ENCODE data around the gene ZBTB7B. TPM values are rescaled to one million over a fixed set of nuclear protein-coding genes. Genes with fewer than 3 reads are reported as not detected.

ZBTB7B gene
- total and polyA plus RNA-seq, 9 of the 15 experiments (the other 6 are each of a cell fraction or from before 2014, with no cell fraction given) = 0.04 to 46.5 (median 15.2) TPM

- TF ChIP-seq, protein P1, sequence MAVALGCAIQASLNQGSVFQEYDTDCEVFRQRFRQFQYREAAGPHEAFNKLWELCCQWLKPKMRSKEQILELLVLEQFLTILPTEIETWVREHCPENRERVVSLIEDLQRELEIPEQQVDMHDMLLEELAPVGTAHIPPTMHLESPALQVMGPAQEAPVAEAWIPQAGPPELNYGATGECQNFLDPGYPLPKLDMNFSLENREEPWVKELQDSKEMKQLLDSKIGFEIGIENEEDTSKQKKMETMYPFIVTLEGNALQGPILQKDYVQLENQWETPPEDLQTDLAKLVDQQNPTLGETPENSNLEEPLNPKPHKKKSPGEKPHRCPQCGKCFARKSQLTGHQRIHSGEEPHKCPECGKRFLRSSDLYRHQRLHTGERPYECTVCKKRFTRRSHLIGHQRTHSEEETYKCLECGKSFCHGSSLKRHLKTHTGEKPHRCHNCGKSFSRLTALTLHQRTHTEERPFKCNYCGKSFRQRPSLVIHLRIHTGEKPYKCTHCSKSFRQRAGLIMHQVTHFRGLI (CRISPR knock-in tag; IDR thresholded peaks at IDR 0.05) = no peak
- TF ChIP-seq CREM (IDR thresholded peaks at IDR 0.05; ENCODE audit: low read depth) (peak; percentile 6; the same call in 1 of the 2 replicates), NR2C2 (CRISPR knock-in tag; IDR thresholded peaks at IDR 0.05) (0 out of 2 replicates have a peak, but pooled peaks have one; percentile 4), NR2C2 (tag; IDR thresholded peaks at IDR 0.05) (no peak), ZNF121 (CRISPR knock-in tag; conservative IDR thresholded peaks at IDR 0.05) (no peak), MTA2 (IDR thresholded peaks at IDR 0.05; ENCODE audit: low read depth) (no peak), PHTF2 (CRISPR knock-in tag; IDR thresholded peaks at IDR 0.05) (no peak)
- TF ChIP-seq, protein P2, sequence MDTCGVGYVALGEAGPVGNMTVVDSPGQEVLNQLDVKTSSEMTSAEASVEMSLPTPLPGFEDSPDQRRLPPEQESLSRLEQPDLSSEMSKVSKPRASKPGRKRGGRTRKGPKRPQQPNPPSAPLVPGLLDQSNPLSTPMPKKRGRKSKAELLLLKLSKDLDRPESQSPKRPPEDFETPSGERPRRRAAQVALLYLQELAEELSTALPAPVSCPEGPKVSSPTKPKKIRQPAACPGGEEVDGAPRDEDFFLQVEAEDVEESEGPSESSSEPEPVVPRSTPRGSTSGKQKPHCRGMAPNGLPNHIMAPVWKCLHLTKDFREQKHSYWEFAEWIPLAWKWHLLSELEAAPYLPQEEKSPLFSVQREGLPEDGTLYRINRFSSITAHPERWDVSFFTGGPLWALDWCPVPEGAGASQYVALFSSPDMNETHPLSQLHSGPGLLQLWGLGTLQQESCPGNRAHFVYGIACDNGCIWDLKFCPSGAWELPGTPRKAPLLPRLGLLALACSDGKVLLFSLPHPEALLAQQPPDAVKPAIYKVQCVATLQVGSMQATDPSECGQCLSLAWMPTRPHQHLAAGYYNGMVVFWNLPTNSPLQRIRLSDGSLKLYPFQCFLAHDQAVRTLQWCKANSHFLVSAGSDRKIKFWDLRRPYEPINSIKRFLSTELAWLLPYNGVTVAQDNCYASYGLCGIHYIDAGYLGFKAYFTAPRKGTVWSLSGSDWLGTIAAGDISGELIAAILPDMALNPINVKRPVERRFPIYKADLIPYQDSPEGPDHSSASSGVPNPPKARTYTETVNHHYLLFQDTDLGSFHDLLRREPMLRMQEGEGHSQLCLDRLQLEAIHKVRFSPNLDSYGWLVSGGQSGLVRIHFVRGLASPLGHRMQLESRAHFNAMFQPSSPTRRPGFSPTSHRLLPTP (IDR thresholded peaks at IDR 0.05; ENCODE audit: borderline replicate concordance, extremely low read depth, insufficient read length) = peak; percentile 17
- TF ChIP-seq, protein P3, sequence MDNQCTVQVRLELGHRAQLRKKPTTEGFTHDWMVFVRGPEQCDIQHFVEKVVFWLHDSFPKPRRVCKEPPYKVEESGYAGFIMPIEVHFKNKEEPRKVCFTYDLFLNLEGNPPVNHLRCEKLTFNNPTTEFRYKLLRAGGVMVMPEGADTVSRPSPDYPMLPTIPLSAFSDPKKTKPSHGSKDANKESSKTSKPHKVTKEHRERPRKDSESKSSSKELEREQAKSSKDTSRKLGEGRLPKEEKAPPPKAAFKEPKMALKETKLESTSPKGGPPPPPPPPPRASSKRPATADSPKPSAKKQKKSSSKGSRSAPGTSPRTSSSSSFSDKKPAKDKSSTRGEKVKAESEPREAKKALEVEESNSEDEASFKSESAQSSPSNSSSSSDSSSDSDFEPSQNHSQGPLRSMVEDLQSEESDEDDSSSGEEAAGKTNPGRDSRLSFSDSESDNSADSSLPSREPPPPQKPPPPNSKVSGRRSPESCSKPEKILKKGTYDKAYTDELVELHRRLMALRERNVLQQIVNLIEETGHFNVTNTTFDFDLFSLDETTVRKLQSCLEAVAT (IDR thresholded peaks at IDR 0.05) = 0 out of 4 replicates have a peak, but pooled peaks of 1 of the 2 experiments have one; percentile 34
Measured at GRCh38 chr1:154972517-154973343, 29.9 kb upstream of the ZBTB7B start (continued).

All from K562 (cell line).